Neutrophil (primary cell): ENCODE data around the gene ATP2B3.

ENCODE experiments used
- H3K27ac ChIP-seq: fragments of 200-600 bp; sonication (generic); 2 replicates; pipeline ENCODE4 v1.5.1; 2016; ENCODE audit warnings: mild to moderate bottlenecking, moderate library complexity
- H3K27me3 ChIP-seq: fragments of 200-600 bp; sonication (generic); 2 replicates; pipeline ENCODE4 v1.6.0; 2016; ENCODE audit warnings: mild to moderate bottlenecking
- H3K36me3 ChIP-seq: fragments of 200-600 bp; sonication (generic); 2 replicates; pipeline ENCODE4 v1.5.1; 2017
- H3K4me1 ChIP-seq, 2 experiments: fragments of 200-600 bp in 1 of 2; sonication (generic) in 1 of 2; 1 replicate in 1 of 2; 2 replicates in 1 of 2; pipeline versions ENCODE4 v1.5.1 to v1.6.1; 2013 to 2016; ENCODE audit warnings: low read depth in 1 of 2, low read length in 1 of 2, mild to moderate bottlenecking in 1 of 2, moderate library complexity in 1 of 2; ENCODE audit not compliant: control insufficient read depth in 1 of 2, insufficient read depth in 1 of 2
- H3K4me3 ChIP-seq, 2 experiments: fragments of 200-600 bp in 1 of 2; sonication (generic) in 1 of 2; 1 replicate in 1 of 2; 2 replicates in 1 of 2; pipeline ENCODE4 v1.5.1; 2013 to 2016; ENCODE audit warnings: low read depth in 1 of 2, low read length in 1 of 2, mild to moderate bottlenecking in 1 of 2, moderate library complexity in 1 of 2
- H3K9me3 ChIP-seq: fragments of 200-600 bp; sonication (generic); 2 replicates; pipeline ENCODE4 v1.5.1; 2016
- TF ChIP-seq, protein P1 (sequence below): fragments of 200-600 bp; sonication (generic); IDR thresholded peaks from 2 replicates; pipeline ENCODE4 v1.5.1; 2016; ENCODE audit warnings: antibody characterized with exemption

Gene ATP2B3

GRCh38 chrX:153473126-153473525 lies 44.3 kb upstream of the ATP2B3 start:
- no peak overlapping the region for H3K4me3 ChIP-seq
- TF ChIP-seq, protein P1, sequence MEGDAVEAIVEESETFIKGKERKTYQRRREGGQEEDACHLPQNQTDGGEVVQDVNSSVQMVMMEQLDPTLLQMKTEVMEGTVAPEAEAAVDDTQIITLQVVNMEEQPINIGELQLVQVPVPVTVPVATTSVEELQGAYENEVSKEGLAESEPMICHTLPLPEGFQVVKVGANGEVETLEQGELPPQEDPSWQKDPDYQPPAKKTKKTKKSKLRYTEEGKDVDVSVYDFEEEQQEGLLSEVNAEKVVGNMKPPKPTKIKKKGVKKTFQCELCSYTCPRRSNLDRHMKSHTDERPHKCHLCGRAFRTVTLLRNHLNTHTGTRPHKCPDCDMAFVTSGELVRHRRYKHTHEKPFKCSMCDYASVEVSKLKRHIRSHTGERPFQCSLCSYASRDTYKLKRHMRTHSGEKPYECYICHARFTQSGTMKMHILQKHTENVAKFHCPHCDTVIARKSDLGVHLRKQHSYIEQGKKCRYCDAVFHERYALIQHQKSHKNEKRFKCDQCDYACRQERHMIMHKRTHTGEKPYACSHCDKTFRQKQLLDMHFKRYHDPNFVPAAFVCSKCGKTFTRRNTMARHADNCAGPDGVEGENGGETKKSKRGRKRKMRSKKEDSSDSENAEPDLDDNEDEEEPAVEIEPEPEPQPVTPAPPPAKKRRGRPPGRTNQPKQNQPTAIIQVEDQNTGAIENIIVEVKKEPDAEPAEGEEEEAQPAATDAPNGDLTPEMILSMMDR: no peak

GRCh38 chrX:153474266-153474665 lies 43.2 kb upstream of the ATP2B3 start:
- no peak overlapping the region for H3K4me3 ChIP-seq
- no peaks in the 10 kb centered on the region for H3K36me3 ChIP-seq
- H3K27ac ChIP-seq: no peak overlapping the region
- H3K4me1 ChIP-seq: peaks cover 6 to 15% of the 10 kb centered on the region in 2 experiments
- H3K9me3 ChIP-seq: no peaks in the 10 kb centered on the region
- peaks cover 38% of the 10 kb centered on the region for H3K27me3 ChIP-seq
- TF ChIP-seq, protein P1: no peak

More at GRCh38 chrX:153473126-153473525, 44.3 kb upstream of the ATP2B3 start:
- H3K9me3 ChIP-seq: no peaks in the 10 kb centered on the region
- H3K4me1 ChIP-seq: peaks cover 6 to 15% of the 10 kb centered on the region in 2 experiments
- H3K27ac ChIP-seq: no peak overlapping the region
- no peaks in the 10 kb centered on the region for H3K36me3 ChIP-seq
- H3K27me3 ChIP-seq: peaks cover 38% of the 10 kb centered on the region

DNA sequence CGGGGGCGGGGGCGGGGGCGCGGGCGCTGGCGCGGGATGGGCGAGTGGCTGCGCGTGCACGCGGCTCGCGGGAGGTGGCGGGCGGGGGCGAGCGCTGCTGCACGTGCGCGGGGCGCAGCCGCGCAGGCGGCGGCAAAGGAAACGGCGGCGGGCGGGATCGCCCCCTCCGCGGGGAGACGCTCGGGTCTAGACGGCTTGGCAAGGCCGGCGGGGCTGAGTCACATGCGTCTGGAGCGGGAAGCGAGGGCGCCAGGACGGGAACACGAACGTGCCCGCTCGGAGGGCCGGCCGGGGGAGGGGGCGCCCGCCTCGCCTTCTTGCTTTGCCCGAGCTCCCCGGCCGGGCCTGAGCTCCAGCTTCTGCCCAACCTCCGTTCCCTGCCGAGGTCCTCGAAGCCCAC lies 42.7 kb upstream of the ATP2B3 start:
- Histone ChIP-seq H3K27me3 (peaks cover 38% of the 10 kb centered on the region), H3K4me1 (peaks cover 3 to 10% of the 10 kb centered on the region in 2 experiments), H3K36me3 (no peaks in the 10 kb centered on the region), H3K4me3 (no peak overlapping the region), H3K9me3 (no peaks in the 10 kb centered on the region), H3K27ac (no peak overlapping the region)
- TF ChIP-seq, protein P1: no peak

DNA sequence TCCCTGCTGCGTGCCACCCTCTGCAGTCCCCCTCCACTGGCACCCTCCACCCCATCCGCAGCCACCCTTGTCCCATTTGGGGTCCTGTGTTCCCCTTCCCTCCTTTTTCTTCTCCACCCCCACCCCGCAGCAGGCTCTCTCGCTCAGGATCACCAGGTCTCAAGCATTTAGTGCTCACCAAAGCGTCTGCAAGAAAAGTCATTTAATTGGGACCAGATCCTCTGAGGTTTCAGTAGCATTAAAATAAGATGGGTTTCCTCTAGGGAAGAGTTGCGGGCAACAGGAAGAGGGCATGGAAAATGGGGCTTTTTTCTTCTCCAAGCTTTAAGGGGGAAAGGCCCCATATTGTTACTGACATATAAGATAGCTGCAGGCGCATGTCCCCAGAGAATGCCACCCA lies 42.2 kb upstream of the ATP2B3 start:
- no peak overlapping the region for H3K27ac ChIP-seq
- H3K36me3 ChIP-seq: no peaks in the 10 kb centered on the region
- H3K4me1 ChIP-seq: peaks cover 0 to 6% of the 10 kb centered on the region in 2 experiments
- TF ChIP-seq, protein P1: no peak
- peaks cover 38% of the 10 kb centered on the region for H3K27me3 ChIP-seq
- H3K4me3 ChIP-seq: no peak overlapping the region
- H3K9me3 ChIP-seq: no peaks in the 10 kb centered on the region

DNA sequence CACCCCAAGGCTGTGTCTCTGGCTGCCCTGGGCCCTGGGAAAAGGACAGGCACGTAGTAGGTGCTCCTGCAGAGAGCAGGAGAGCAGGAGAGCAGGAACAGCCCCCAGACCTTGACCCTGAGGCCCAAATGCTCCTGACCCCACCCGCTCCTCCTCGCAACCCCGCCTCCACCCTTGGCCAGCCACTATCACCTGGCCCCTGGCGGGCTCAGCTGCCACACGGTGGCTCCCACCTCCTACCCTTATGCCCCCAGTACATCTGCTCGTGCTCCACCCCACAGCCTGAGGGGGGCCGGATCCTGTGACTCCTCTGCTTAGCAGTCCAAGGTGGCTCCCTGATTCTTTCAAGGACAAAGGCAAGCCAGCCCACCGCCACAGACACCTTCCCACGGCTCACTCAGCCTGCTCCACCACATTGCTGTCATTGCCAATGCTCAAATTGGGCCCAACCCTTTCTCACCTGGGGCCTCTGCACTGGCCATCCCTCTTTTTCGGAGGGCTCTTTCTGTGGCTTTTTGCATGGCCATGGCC lies 41.6 kb upstream of the ATP2B3 start:
- H3K4me1 ChIP-seq: peaks cover 0 to 6% of the 10 kb centered on the region in 2 experiments
- H3K9me3 ChIP-seq: no peaks in the 10 kb centered on the region
- peaks cover 38% of the 10 kb centered on the region for H3K27me3 ChIP-seq
- TF ChIP-seq, protein P1: no peak
- no peak overlapping the region for H3K4me3 ChIP-seq
- H3K36me3 ChIP-seq: no peaks in the 10 kb centered on the region
- no peak overlapping the region for H3K27ac ChIP-seq
